ENCODE measurements around the gene TM9SF2. TPM values are rescaled to one million over a fixed set of nuclear protein-coding genes. Genes with fewer than 3 reads are reported as not detected.

TM9SF2 gene
- total RNA-seq, 1 experiment from 2014 or later, result 84.0 TPM

GRCh38 chr13:99590519-99591011 is 89.3 kb downstream of the TM9SF2 start:
- CTCF ChIA-PET, result interaction anchor here (0.7 to 0.9 kb wide), 2 partner anchors 10 to 12 kb away, joined by 3 read pairs; no protein-coding TSS in a partner anchor
- Mint-ChIP-seq H3K27ac (no peak overlapping the region; the same call in 1 of the 2 replicates), H3K36me3 (no peaks in the 10 kb centered on the region), H3K4me3 (no peak overlapping the region), H3K9me3 (no peaks in the 10 kb centered on the region), H3K4me1 (no peaks in the 10 kb centered on the region), H3K27me3 (ENCODE audit: low read depth) (peaks cover 3% of the 10 kb centered on the region; the same call in 1 of the 2 replicates)
- no peak for TF ChIP-seq CREB1 (CRISPR knock-in tag; IDR thresholded peaks at IDR 0.05)
- TF ChIP-seq E2F5 (CRISPR knock-in tag; IDR thresholded peaks at IDR 0.05), result no peak
- no peak for TF ChIP-seq SMAD3 (CRISPR knock-in tag; IDR thresholded peaks at IDR 0.05; ENCODE audit: borderline replicate concordance)
- TF ChIP-seq STAT6 (CRISPR knock-in tag; conservative IDR thresholded peaks at IDR 0.05; ENCODE audit: low read depth), result no peak
- no peak for TF ChIP-seq AR (CRISPR knock-in tag; IDR thresholded peaks at IDR 0.05)
- TF ChIP-seq ZSCAN18 (CRISPR knock-in tag; IDR thresholded peaks at IDR 0.05), result no peak
- TF ChIP-seq AFF4 (CRISPR knock-in tag; IDR thresholded peaks at IDR 0.05; ENCODE audit: borderline replicate concordance), result no peak
- no peak for TF ChIP-seq USF2 (CRISPR knock-in tag; IDR thresholded peaks at IDR 0.05)
- no peak for TF ChIP-seq NFE2L1 (CRISPR knock-in tag; IDR thresholded peaks at IDR 0.05)
- TF ChIP-seq ELF4 (CRISPR knock-in tag; IDR thresholded peaks at IDR 0.05; ENCODE audit: low read depth), result no peak
- no peak for TF ChIP-seq GRHL2 (CRISPR knock-in tag; IDR thresholded peaks at IDR 0.05; ENCODE audit: insufficient replicate concordance, severe bottlenecking)
- DNase-seq (ENCODE audit: low spot score) (no peak), ATAC-seq (no peak)
- POLR2A ChIA-PET, result no interaction called here

- ATAC-seq (no peak), DNase-seq (ENCODE audit: low spot score) (no peak)
- no peak overlapping the region for H3K27ac Mint-ChIP-seq
- no peaks in the 10 kb centered on the region for H3K27me3 Mint-ChIP-seq (ENCODE audit: low read depth)
- no peaks in the 10 kb centered on the region for H3K36me3 Mint-ChIP-seq
- peaks cover 9% of the 10 kb centered on the region for H3K4me1 Mint-ChIP-seq
- ChIA-PET CTCF (no interaction called here), POLR2A (no interaction called here)
- no peak overlapping the region for H3K4me3 Mint-ChIP-seq
- no peaks in the 10 kb centered on the region for H3K9me3 Mint-ChIP-seq
- TF ChIP-seq ZNF138 (CRISPR knock-in tag; conservative IDR thresholded peaks at IDR 0.05), result no peak
- TF ChIP-seq HMGXB4 (CRISPR knock-in tag; IDR thresholded peaks at IDR 0.05), result no peak
- TF ChIP-seq ZNF396 (CRISPR knock-in tag; IDR thresholded peaks at IDR 0.05; ENCODE audit: borderline replicate concordance), result no peak
- no peak for TF ChIP-seq GRHL2 (CRISPR knock-in tag; IDR thresholded peaks at IDR 0.05; ENCODE audit: insufficient replicate concordance, severe bottlenecking)
- no peak for TF ChIP-seq EMX1 (CRISPR knock-in tag; IDR thresholded peaks at IDR 0.05)
- TF ChIP-seq NR2C2 (CRISPR knock-in tag; IDR thresholded peaks at IDR 0.05), result no peak
- no peak for TF ChIP-seq PREB (CRISPR knock-in tag; IDR thresholded peaks at IDR 0.05; ENCODE audit: borderline replicate concordance)
These were observed 94.9 kb downstream of the TM9SF2 start for GRCh38 chr13:99596180-99596579.

Measured in WTC11 (cell line).